Activated CD4-positive, alpha-beta T cell treated with anti-CD3 and anti-CD28 coated beads for 1 hour (primary cell): Measurements from ENCODE around the gene AIG1.
A peak's percentile ranks its signal among the peaks of the same experiment; 100 is the strongest.
"Not testable (repeated sequence)": the region's sequence is repeated elsewhere in the genome, so short reads cannot be mapped to it uniquely, and the experiment has no call there.

Experiments
- DNase-seq: peaks from one replicate; pipeline ENCODE4 v3.0.0-alpha.2; 2020

The AIG1 gene

GRCh38 chr6:143336446-143337152, 275.9 kb downstream of the AIG1 start:
- no peak for DNase-seq

- DNase-seq: peak; percentile 28
Measured at GRCh38 chr6:143337201-143337949, 276.7 kb downstream of the AIG1 start.

GRCh38 chr6:143339223-143339622, 278.5 kb downstream of the AIG1 start:
- no peak for DNase-seq

GRCh38 chr6:143345477-143345876, 284.8 kb downstream of the AIG1 start:
- DNase-seq: not testable (repeated sequence)

GRCh38 chr6:143346004-143346403, 285.3 kb downstream of the AIG1 start:
- DNase-seq: no peak

GRCh38 chr6:143348531-143348930, 287.8 kb downstream of the AIG1 start:
- DNase-seq: no peak

- DNase-seq: no peak
Measured at GRCh38 chr6:143349530-143349929, 288.8 kb downstream of the AIG1 start.

- DNase-seq: no peak
Measured at GRCh38 chr6:143356101-143356880, 295.6 kb downstream of the AIG1 start.

- DNase-seq: no peak
Measured at GRCh38 chr6:143357152-143357551, 296.5 kb downstream of the AIG1 start.

GRCh38 chr6:143357561-143358255, 297.0 kb downstream of the AIG1 start:
- no peak for DNase-seq

GRCh38 chr6:143361536-143362191, 301.0 kb downstream of the AIG1 start:
- DNase-seq: no peak

- no peak for DNase-seq
Measured at GRCh38 chr6:143362192-143362558, 301.5 kb downstream of the AIG1 start.

GRCh38 chr6:143363299-143363698, 302.6 kb downstream of the AIG1 start:
- no peak for DNase-seq

- no peak for DNase-seq
Measured at GRCh38 chr6:143368426-143368825, 307.7 kb downstream of the AIG1 start.

GRCh38 chr6:143369971-143370370, 309.3 kb downstream of the AIG1 start:
- DNase-seq: no peak

- DNase-seq: no peak
Measured at GRCh38 chr6:143370812-143371370, 310.2 kb downstream of the AIG1 start.

GRCh38 chr6:143372199-143372882, 311.7 kb downstream of the AIG1 start:
- DNase-seq: no peak

GRCh38 chr6:143374014-143374413, 313.3 kb downstream of the AIG1 start:
- no peak for DNase-seq

GRCh38 chr6:143375022-143375585, 314.4 kb downstream of the AIG1 start:
- no peak for DNase-seq

- no peak for DNase-seq
Measured at GRCh38 chr6:143376375-143376774, 315.7 kb downstream of the AIG1 start.

- no peak for DNase-seq
Measured at GRCh38 chr6:143376861-143377260, 316.2 kb downstream of the AIG1 start.
